HepG2 (cell line): ENCODE data around the gene NXPE3. TPM values are rescaled to one million over a fixed set of nuclear protein-coding genes. Genes with fewer than 3 reads are reported as not detected.

ENCODE experiments used
- ATAC-seq: fragments of 200-7000 bp; cut with Tn5 transposase; 3 replicates; pipeline ENCODE4 v1.9.1; 2020; ENCODE audit warnings: mild to moderate bottlenecking, moderate library complexity
- BruUV-seq: library from RNA; stranded (reverse); fragments of 400-500 nt; replicated peaks from 2 replicates; lab custom pipeline; 2021; lab: Mats Ljungman, UMichigan
- CTCF ChIA-PET: fragments of 300-600 bp; formaldehyde crosslinking; extraction: SDS; loops from one replicate; lab custom pipeline; 2021; ENCODE audit warnings: low total read pairs, inconsistent platforms, low intra/inter-chr PET ratio; lab: Yijun Ruan, JAX
- POLR2A ChIA-PET: fragments of 350-600 bp; sonication (Branson Sonifier 250); formaldehyde crosslinking; loops from one replicate; lab custom pipeline; 2020; ENCODE audit warnings: antibody characterized with exemption, inconsistent platforms; lab: Yijun Ruan, JAX
- DNase-seq: peaks from one replicate; pipeline ENCODE4 v3.0.0-alpha.2; 2015; ENCODE audit warnings: low spot score
- FAIRE-seq: peaks from 3 replicates; lab custom pipeline; 2011; peaks lifted over from hg19 to GRCh38; lab: Jason Lieb, UNC
- H2AFZ ChIP-seq: one replicate; pipeline ENCODE4 v1.6.1; 2011; ENCODE audit warnings: low read length, inconsistent platforms
- H3K27ac ChIP-seq: fragments of 300-600 bp; 3 replicates; pipeline ENCODE4 v1.8.0; 2011; ENCODE audit warnings: mixed run types, mild to moderate bottlenecking, mixed read lengths, low read length, inconsistent platforms; ENCODE audit not compliant: insufficient read depth; ENCODE audit errors: extremely low read length
- H3K27me3 ChIP-seq, 2 experiments: fragments of 200-600 bp in 1 of 2; 2 replicates in 1 of 2; 3 replicates in 1 of 2; pipeline versions ENCODE4 v1.6.0 to v1.8.0; 2011; ENCODE audit warnings: low read length in 2 of 2, mild to moderate bottlenecking in 2 of 2, moderate library complexity in 2 of 2, inconsistent platforms in 1 of 2; ENCODE audit not compliant: insufficient read depth in 2 of 2, control insufficient read depth in 1 of 2
- H3K36me3 ChIP-seq, 2 experiments: fragments of 200-600 bp in 1 of 2; replicated peaks in 1 of 2; 2 replicates in 1 of 2; 3 replicates in 1 of 2; pipeline versions ENCODE4 v1.5.1 to v1.8.0; 2011; ENCODE audit warnings: low read length in 2 of 2, inconsistent platforms in 1 of 2; ENCODE audit not compliant: insufficient read depth in 2 of 2, control insufficient read depth in 1 of 2
- H3K4me1 ChIP-seq: 2 replicates; pipeline ENCODE4 v1.5.1; 2012; ENCODE audit warnings: low read length, inconsistent platforms; ENCODE audit not compliant: insufficient read depth
- H3K4me2 ChIP-seq: 2 replicates; pipeline ENCODE4 v1.6.0; 2011; ENCODE audit warnings: low read depth, low read length, inconsistent platforms
- H3K4me3 ChIP-seq, 3 experiments: fragments of 200-600 bp in 1 of 3; sonication (generic), shearing (Covaris generic) in 1 of 3; replicated peaks in 1 of 3; 2 replicates each; pipeline ENCODE4 v1.5.1; 2011 to 2016; ENCODE audit warnings: low read length in 3 of 3, inconsistent platforms in 2 of 3, low read depth in 2 of 3, mild to moderate bottlenecking in 2 of 3, control low read depth in 1 of 3, mixed read lengths in 1 of 3; ENCODE audit not compliant: insufficient read depth in 1 of 3
- H3K79me2 ChIP-seq: one replicate; pipeline ENCODE4 v1.6.1; 2011; ENCODE audit warnings: low read length, inconsistent platforms; ENCODE audit not compliant: insufficient read depth
- H3K9ac ChIP-seq: 2 replicates; pipeline ENCODE4 v1.6.0; 2011; ENCODE audit warnings: mild to moderate bottlenecking, low read depth, low read length, inconsistent platforms; ENCODE audit not compliant: insufficient read depth
- H3K9me3 ChIP-seq: 2 replicates; pipeline ENCODE4 v1.5.1; 2012; ENCODE audit warnings: mild to moderate bottlenecking, low read length
- H4K20me1 ChIP-seq: 2 replicates; pipeline ENCODE4 v1.6.0; 2011; ENCODE audit warnings: inconsistent platforms, mild to moderate bottlenecking, low read length, moderate library complexity; ENCODE audit not compliant: insufficient read depth
- GABPB1 ChIP-seq: IDR thresholded peaks from 2 replicates; pipeline ENCODE4 v1.6.1; 2016; ENCODE audit warnings: mild to moderate bottlenecking, missing genetic modification reagents, moderate library complexity, missing compliant biosample characterization
- SRF ChIP-seq: IDR thresholded peaks from 2 replicates; pipeline ENCODE4 v1.6.1; 2011; ENCODE audit warnings: mild to moderate bottlenecking, low read depth, low read length, moderate library complexity
- SUZ12 ChIP-seq: fragments of 150-350 bp; IDR thresholded peaks from 2 replicates; pipeline ENCODE4 v1.6.1; 2014; ENCODE audit warnings: low read depth, low read length
- SYNCRIP ChIP-seq: fragments of 200-400 bp; formaldehyde crosslinking; IDR thresholded peaks from 2 replicates; pipeline ENCODE4 v1.6.1; 2018; ENCODE audit warnings: mild to moderate bottlenecking, low read depth, low read length; ENCODE audit not compliant: insufficient read depth
- ZFX ChIP-seq: sonication (generic); formaldehyde crosslinking; IDR thresholded peaks from 2 replicates; pipeline ENCODE4 v1.4.0; 2020; ENCODE audit warnings: mild to moderate bottlenecking, low read depth, missing genetic modification reagents, moderate library complexity
- ZNF646 ChIP-seq: sonication (generic); formaldehyde crosslinking; IDR thresholded peaks from 2 replicates; pipeline ENCODE4 v1.9.0; 2021; ENCODE audit warnings: mild to moderate bottlenecking, missing genetic modification reagents
- ZSCAN22 ChIP-seq: sonication (generic); formaldehyde crosslinking; IDR thresholded peaks from 2 replicates; pipeline ENCODE4 v1.4.0; 2020; ENCODE audit warnings: mild to moderate bottlenecking, missing genetic modification reagents
- WGBS: methylation state at CpG from one replicate; pipeline ENCODE4 v1.1.6; 2017; ENCODE audit warnings: low lambda C conversion rate; 5-methylcytosine and 5-hydroxymethylcytosine counted together
- in situ Hi-C: cut with HindIII; loops from 2 replicates; pipeline ENCODE4 v1.10.0; 2017; ENCODE audit warnings: low pct_unique_long_range_greater_than_20kb; ENCODE audit not compliant: extremely low pct_ligation_motif_present
- intact Hi-C: fragments of 100-400 bp; cut with micrococcal nuclease; formaldehyde crosslinking; loops from one replicate; pipeline ENCODE4 v1.10.0; 2022; ENCODE audit not compliant: unreplicated experiment
- polyA plus RNA-seq, 8 experiments: library from polyadenylated mRNA; depleted of rRNA in 3 of 8; stranded (reverse) in 7 of 8; unstranded in 1 of 8; fragments of >200 nt; fragmentation: Illumina TruSeq in 4 of 8; extraction: Trizol in 4 of 8; gene quantifications; 2 replicates each; pipeline versions ENCODE4 v1.2.1 to v1.2.3, GENCODE V29; 2011 to 2016; ENCODE audit warnings: low read depth in 4 of 8, missing spikeins in 1 of 8, mixed read lengths in 1 of 8; ENCODE audit not compliant: insufficient read depth in 1 of 8
- total RNA-seq, 5 experiments: library from RNA; depleted of rRNA; stranded (reverse); fragments of >200 nt; fragmentation: Illumina TruSeq; extraction: Trizol; gene quantifications; 2 replicates each; pipeline ENCODE4 v1.2.3, GENCODE V29; 2016; ENCODE audit warnings: low read depth in 1 of 5

Gene NXPE3
- total and polyA plus RNA-seq, 2 of the 13 experiments (the other 11 are each of a cell fraction or from before 2014, with no cell fraction given): 3.5 to 4.7 TPM

GRCh38 chr3:101807888-101808287 is 28.9 kb downstream of the NXPE3 start:
- 89% methylated on average over 2 of the region's 2 CpGs for WGBS
- H3K4me3 ChIP-seq: no peak overlapping the region
- peaks cover 18% of the 10 kb centered on the region for H3K4me1 ChIP-seq
- CTCF ChIA-PET: no interaction called here
- H3K27ac ChIP-seq: no peak overlapping the region
- POLR2A ChIA-PET: no interaction called here
- no peak for ATAC-seq
- no peaks in the 10 kb centered on the region for H3K9me3 ChIP-seq
- 0 out of 5 replicates have a peak, but pooled peaks cover 0 to 2% of the 10 kb centered on the region in 2 experiments for H3K36me3 ChIP-seq
- intact Hi-C loops (loop anchor here (10.0 kb wide), 1 partner anchor 187 kb away; no protein-coding TSS in a partner anchor), in situ Hi-C loops (loop anchor here (5.0 to 10.0 kb wide), 2 partner anchors 419 to 727 kb away; no protein-coding TSS in a partner anchor)
- no peaks in the 10 kb centered on the region for H3K27me3 ChIP-seq
- H4K20me1 ChIP-seq: no peaks in the 10 kb centered on the region
- no peak for FAIRE-seq
- no peak overlapping the region for H3K9ac ChIP-seq
- H3K4me2 ChIP-seq: no peak overlapping the region
- H2AFZ ChIP-seq: no peak overlapping the region
- no peaks in the 10 kb centered on the region for H3K79me2 ChIP-seq
- TF ChIP-seq ZFX (CRISPR knock-in tag) (no peak), SYNCRIP (no peak), SUZ12 (no peak), SRF (no peak), ZSCAN22 (no peak), GABPB1 (CRISPR knock-in tag) (no peak), ZNF646 (CRISPR knock-in tag) (no peak)
- no TSS peak for BruUV-seq
- no peak for DNase-seq
